Vagina (tissue), 2 donors: ENCODE measurements around the gene APBB2.

ENCODE experiments used
- CTCF ChIP-seq, 3 experiments: fragments of 450-650 bp in 2 of 3; fragments of 200-600 bp in 1 of 3; sonication (generic) in 1 of 3; IDR thresholded peaks; one replicate each; pipeline ENCODE4 v1.5.1; 2017 to 2019; ENCODE audit warnings: antibody characterized with exemption in 3 of 3, mild to moderate bottlenecking in 2 of 3, moderate library complexity in 2 of 3
- POLR2A ChIP-seq, 2 donors: fragments of 450-650 bp; IDR thresholded peaks; one replicate each; pipeline ENCODE4 v1.6.1; 2017; ENCODE audit warnings: antibody characterized with exemption in 2 of 2, mild to moderate bottlenecking in 2 of 2, moderate library complexity in 2 of 2
- POLR2AphosphoS5 ChIP-seq, 2 donors: sonication (generic); formaldehyde crosslinking; IDR thresholded peaks; one replicate each; pipeline ENCODE4 v1.9.0; 2017; ENCODE audit warnings: antibody characterized with exemption in 2 of 2, mild to moderate bottlenecking in 2 of 2, low read depth in 1 of 2; ENCODE audit not compliant: insufficient read depth in 1 of 2

DNA sequence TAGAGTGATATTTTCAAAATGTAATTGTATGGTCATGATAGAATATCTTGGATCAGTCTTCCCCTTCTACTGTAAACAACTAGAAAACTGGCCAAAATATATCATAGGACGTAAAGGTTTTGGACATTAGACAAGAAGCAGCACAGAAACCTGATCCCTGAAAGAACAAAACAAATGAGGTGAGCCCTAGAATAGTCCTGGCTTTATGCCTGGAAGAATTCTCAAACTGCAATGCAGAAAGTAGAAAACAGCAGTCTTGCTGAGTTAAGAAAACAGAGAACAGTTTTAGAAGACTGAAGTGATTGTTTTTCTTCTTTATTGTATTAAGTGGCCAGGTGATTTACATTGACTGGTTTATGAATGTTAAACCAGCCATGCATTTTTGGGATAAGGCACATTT is 445.1 kb downstream of the APBB2 start:
- TF ChIP-seq CTCF (IDR thresholded peaks at IDR 0.05) (no peak), POLR2A (IDR thresholded peaks at IDR 0.05) (no peak), POLR2AphosphoS5 (IDR thresholded peaks at IDR 0.05; ENCODE audit: insufficient read depth in 1 of 2, low read depth in 1 of 2) (no peak)
